PFSK-1 (cell line): ENCODE results near the gene TRAPPC5.

Source experiments
- FOXP2 ChIP-seq: optimal IDR thresholded peaks from 2 replicates; pipeline ENCODE3; 2011; ENCODE audit warnings: borderline replicate concordance, control low read depth, inconsistent platforms; ENCODE audit not compliant: insufficient read depth; ENCODE audit errors: extremely low read length, extremely low read depth
- POLR2AphosphoS5 ChIP-seq: IDR thresholded peaks from 2 replicates; pipeline ENCODE4 v1.6.1; 2012; ENCODE audit warnings: low read depth, mild to moderate bottlenecking, control low read depth, low read length, moderate library complexity
- SIN3A ChIP-seq: IDR thresholded peaks from 2 replicates; pipeline ENCODE4 v1.6.1; 2012; ENCODE audit warnings: mild to moderate bottlenecking, low read length, moderate library complexity, borderline replicate concordance; ENCODE audit not compliant: insufficient read depth
- TAF1 ChIP-seq: IDR thresholded peaks from 2 replicates; pipeline ENCODE4 v1.6.1; 2012; ENCODE audit warnings: low read length, control low read depth, borderline replicate concordance; ENCODE audit not compliant: insufficient read depth
- TF ChIP-seq, protein P1 (sequence below), 2 experiments: IDR thresholded peaks; 2 replicates each; pipeline versions ENCODE4 v1.6.1 to v1.8.0; 2011 to 2012; ENCODE audit warnings: low read depth in 2 of 2, low read length in 2 of 2, control low read depth in 1 of 2, inconsistent platforms in 1 of 2, mild to moderate bottlenecking in 1 of 2, moderate library complexity in 1 of 2; ENCODE audit not compliant: insufficient read depth in 1 of 2

Gene TRAPPC5

DNA sequence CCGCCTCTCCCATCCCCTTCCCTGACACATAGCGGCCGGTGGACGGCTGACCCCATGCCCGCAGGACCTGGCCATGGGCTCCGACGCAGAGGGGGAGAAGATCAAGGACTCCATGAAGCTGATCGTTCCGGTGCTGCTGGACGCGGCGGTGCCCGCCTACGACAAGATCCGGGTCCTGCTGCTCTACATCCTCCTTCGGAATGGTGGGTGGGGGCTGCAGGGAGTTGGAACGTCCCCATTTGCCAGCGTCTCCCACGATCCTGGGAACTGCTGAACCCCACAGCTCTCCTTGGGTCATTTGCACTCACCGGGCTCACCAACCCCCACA, 36.1 kb upstream of the TRAPPC5 start:
- no peak for TF ChIP-seq POLR2AphosphoS5
- TF ChIP-seq TAF1, result no peak
- TF ChIP-seq FOXP2, result no peak
- no peak for TF ChIP-seq SIN3A
- TF ChIP-seq, protein P1, sequence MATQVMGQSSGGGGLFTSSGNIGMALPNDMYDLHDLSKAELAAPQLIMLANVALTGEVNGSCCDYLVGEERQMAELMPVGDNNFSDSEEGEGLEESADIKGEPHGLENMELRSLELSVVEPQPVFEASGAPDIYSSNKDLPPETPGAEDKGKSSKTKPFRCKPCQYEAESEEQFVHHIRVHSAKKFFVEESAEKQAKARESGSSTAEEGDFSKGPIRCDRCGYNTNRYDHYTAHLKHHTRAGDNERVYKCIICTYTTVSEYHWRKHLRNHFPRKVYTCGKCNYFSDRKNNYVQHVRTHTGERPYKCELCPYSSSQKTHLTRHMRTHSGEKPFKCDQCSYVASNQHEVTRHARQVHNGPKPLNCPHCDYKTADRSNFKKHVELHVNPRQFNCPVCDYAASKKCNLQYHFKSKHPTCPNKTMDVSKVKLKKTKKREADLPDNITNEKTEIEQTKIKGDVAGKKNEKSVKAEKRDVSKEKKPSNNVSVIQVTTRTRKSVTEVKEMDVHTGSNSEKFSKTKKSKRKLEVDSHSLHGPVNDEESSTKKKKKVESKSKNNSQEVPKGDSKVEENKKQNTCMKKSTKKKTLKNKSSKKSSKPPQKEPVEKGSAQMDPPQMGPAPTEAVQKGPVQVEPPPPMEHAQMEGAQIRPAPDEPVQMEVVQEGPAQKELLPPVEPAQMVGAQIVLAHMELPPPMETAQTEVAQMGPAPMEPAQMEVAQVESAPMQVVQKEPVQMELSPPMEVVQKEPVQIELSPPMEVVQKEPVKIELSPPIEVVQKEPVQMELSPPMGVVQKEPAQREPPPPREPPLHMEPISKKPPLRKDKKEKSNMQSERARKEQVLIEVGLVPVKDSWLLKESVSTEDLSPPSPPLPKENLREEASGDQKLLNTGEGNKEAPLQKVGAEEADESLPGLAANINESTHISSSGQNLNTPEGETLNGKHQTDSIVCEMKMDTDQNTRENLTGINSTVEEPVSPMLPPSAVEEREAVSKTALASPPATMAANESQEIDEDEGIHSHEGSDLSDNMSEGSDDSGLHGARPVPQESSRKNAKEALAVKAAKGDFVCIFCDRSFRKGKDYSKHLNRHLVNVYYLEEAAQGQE (IDR thresholded peaks at IDR 0.05; ENCODE audit: insufficient read depth in 1 of 2, low read depth in 2 of 2, low read length in 2 of 2), result no peak

DNA sequence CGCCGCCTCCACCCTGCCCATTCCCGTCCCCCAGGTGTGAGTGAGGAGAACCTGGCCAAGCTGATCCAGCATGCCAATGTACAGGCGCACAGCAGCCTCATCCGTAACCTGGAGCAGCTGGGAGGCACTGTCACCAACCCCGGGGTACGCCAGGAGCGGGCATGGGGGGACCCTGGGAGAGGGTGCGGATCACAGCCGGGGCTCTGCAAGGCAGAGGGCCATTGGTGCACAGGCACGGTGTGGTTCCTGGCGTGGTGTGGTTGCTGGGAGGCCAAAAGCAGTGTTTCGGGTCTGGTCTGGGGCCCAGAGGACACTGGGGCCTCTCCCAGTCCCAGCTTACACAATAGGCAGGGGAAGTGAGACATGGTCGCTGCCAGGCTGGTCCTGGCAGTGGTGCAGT, 35.5 kb upstream of the TRAPPC5 start:
- TF ChIP-seq TAF1 (no peak), POLR2AphosphoS5 (no peak), SIN3A (no peak), FOXP2 (no peak)
- TF ChIP-seq, protein P1 (IDR thresholded peaks at IDR 0.05; ENCODE audit: insufficient read depth in 1 of 2, low read depth in 2 of 2, low read length in 2 of 2), result no peak

DNA sequence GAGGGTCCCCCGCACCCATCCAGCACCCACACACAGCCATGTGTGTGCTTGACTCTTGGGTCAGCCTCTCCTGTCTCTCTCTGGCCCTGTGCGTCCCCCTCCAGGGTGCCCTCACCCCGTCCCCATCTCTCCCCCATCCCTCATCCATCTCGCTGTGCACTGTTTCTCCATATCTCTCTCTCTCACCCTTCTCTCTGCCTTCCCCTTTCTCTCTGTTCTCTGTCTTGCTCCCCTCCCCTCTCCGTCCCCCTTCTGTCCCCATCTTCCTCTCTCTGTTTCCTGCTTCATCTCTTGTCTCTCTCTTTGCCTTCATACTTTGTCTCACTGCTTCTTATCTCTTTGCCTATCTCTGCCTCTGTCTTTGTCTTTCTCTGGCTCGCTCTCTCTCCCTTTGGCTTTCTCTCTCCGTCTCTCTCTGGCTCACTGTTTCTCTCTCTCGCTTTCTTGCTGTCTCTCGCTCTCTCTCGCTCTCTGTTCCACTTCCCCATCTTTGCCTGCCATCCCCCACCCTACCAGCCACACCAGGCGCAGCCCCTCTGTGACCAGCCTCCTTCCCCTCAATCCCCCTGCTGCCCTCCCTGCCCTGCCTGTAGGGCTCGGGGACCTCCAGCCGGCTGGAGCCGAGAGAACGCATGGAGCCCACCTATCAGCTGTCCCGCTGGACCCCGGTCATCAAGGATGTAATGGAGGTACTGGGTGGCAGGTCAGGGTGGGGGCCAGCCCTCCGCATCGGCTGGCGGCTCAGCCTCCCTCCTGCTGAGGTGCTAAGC, 34.8 kb upstream of the TRAPPC5 start:
- TF ChIP-seq SIN3A, result no peak
- no peak for TF ChIP-seq POLR2AphosphoS5
- TF ChIP-seq FOXP2, result no peak
- no peak for TF ChIP-seq TAF1
- TF ChIP-seq, protein P1 (IDR thresholded peaks at IDR 0.05; ENCODE audit: insufficient read depth in 1 of 2, low read depth in 2 of 2, low read length in 2 of 2), result no peak

DNA sequence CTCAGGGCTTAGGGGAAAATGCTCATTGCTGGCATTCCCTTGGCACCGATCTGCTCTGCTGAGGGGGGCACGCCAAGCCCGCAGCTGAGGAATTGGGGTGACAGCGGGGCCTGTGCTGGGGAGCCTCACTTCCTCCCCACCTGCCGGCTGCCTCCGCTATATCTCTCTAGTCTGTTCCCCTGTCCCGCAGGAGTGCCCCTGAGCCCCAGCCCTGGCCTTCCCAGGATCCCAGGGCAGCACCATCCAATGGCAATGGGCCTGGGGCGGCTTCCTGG, 34.3 kb upstream of the TRAPPC5 start:
- TF ChIP-seq SIN3A (no peak), FOXP2 (no peak), TAF1 (no peak), POLR2AphosphoS5 (no peak)
- TF ChIP-seq, protein P1 (IDR thresholded peaks at IDR 0.05; ENCODE audit: insufficient read depth in 1 of 2, low read depth in 2 of 2, low read length in 2 of 2), result no peak

DNA sequence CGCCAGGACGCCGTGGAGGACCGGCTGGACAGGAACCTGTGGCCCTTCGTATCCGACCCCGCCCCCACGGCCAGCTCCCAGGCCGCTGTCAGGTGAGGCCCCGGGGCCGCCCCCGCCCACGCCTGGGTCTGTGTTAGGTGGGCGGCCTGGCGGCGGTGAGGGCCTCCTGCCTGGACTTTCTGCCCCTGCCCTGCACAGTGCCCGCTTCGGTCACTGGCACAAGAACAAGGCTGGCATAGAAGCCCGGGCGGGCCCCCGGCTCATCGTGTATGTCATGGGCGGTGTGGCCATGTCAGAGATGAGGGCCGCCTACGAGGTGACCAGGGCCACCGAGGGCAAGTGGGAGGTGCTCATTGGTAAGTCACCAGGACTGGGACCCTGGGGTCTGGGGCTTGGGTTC, 33.5 kb upstream of the TRAPPC5 start:
- no peak for TF ChIP-seq POLR2AphosphoS5
- no peak for TF ChIP-seq SIN3A
- TF ChIP-seq, protein P1 (IDR thresholded peaks at IDR 0.05; ENCODE audit: insufficient read depth in 1 of 2, low read depth in 2 of 2, low read length in 2 of 2), result no peak
